ENCODE measurements around the gene SEL1L3.
A peak's percentile ranks its signal among the peaks of the same experiment; 100 is the strongest.

Gene SEL1L3

GRCh38 chr4:25792876-25793275 is 69.9 kb downstream of the SEL1L3 start:
- no peak overlapping the region for H3K4me3 ChIP-seq (ENCODE audit: low read depth, low read length)
- TF ChIP-seq CTCF (conservative IDR thresholded peaks at IDR 0.05; ENCODE audit: low read depth, low read length), result no peak
- DNase-seq (ENCODE audit: low read depth), result no peak

GRCh38 chr4:25792200-25792791 is 70.5 kb downstream of the SEL1L3 start:
- H3K4me3 ChIP-seq (ENCODE audit: low read depth, low read length), result no peak overlapping the region
- peak; percentile 31 for DNase-seq (ENCODE audit: low read depth)
- TF ChIP-seq CTCF (conservative IDR thresholded peaks at IDR 0.05; ENCODE audit: low read depth, low read length), result peak; percentile 60

- DNase-seq (ENCODE audit: low read depth), result no peak
Observed at GRCh38 chr4:25790024-25790423, 72.8 kb downstream of the SEL1L3 start.

DNA sequence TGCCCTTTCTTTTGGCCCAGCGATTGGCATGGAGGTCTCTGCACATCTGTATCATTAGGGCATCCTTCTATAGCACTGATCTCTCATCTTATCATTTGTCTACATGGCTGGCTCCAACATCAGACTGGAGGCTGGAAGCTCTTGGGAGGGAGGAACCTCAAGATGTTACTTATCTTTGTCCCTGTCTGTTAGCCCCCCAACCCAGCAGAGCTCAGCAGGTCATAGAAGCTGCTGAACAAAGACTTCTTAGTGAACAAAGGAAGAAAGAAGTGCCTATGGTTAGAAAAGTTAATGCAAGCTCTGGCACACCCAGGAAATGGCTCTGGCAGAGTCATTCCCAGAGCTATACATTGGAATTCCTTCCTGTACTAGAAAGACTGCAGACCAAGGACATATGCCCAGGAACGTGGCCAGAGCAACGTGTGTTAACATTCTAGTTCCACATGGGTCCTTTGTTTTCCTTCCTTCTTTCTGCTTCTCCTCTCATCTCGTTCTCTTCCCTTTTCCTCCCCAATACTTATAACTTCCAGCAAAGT is 74.0 kb downstream of the SEL1L3 start:
- TF ChIP-seq CTCF (conservative IDR thresholded peaks at IDR 0.05; ENCODE audit: low read depth, low read length), result no peak
- no peak overlapping the region for H3K4me3 ChIP-seq (ENCODE audit: low read depth, low read length)
- no peak for DNase-seq (ENCODE audit: low read depth)

More at GRCh38 chr4:25790024-25790423, 72.8 kb downstream of the SEL1L3 start:
- no peak overlapping the region for H3K4me3 ChIP-seq (ENCODE audit: low read depth, low read length)
- TF ChIP-seq CTCF (conservative IDR thresholded peaks at IDR 0.05; ENCODE audit: low read depth, low read length), result no peak

GRCh38 chr4:25786497-25787065 is 76.2 kb downstream of the SEL1L3 start:
- no peak for DNase-seq (ENCODE audit: low read depth)
- no peak overlapping the region for H3K4me3 ChIP-seq (ENCODE audit: low read depth, low read length)
- no peak for TF ChIP-seq CTCF (conservative IDR thresholded peaks at IDR 0.05; ENCODE audit: low read depth, low read length)

GRCh38 chr4:25783943-25784342 is 78.8 kb downstream of the SEL1L3 start:
- no peak overlapping the region for H3K4me3 ChIP-seq (ENCODE audit: low read depth, low read length)
- TF ChIP-seq CTCF (conservative IDR thresholded peaks at IDR 0.05; ENCODE audit: low read depth, low read length), result no peak
- no peak for DNase-seq (ENCODE audit: low read depth)

GRCh38 chr4:25783126-25783525 is 79.7 kb downstream of the SEL1L3 start:
- no peak for TF ChIP-seq CTCF (conservative IDR thresholded peaks at IDR 0.05; ENCODE audit: low read depth, low read length)
- DNase-seq (ENCODE audit: low read depth), result no peak
- no peak overlapping the region for H3K4me3 ChIP-seq (ENCODE audit: low read depth, low read length)

All from choroid plexus epithelial cell (primary cell).